Thymus (tissue), 11 donors: Measurements from ENCODE around the gene RBM19. TPM values are rescaled to one million over a fixed set of nuclear protein-coding genes. Genes with fewer than 3 reads are reported as not detected.

Experiments used
- DNase-seq, 9 donors: peaks; one replicate each; pipeline ENCODE4 v3.0.0-alpha.2; 2013; ENCODE audit warnings: low spot score in 9 of 9, low read depth in 6 of 9, missing footprints in 1 of 9
- H3K27ac ChIP-seq, 2 donors: one replicate each; pipeline ENCODE4 v1.5.1; 2013; ENCODE audit warnings: control low read depth in 1 of 2, low read depth in 1 of 2, low read length in 1 of 2, mild to moderate bottlenecking in 1 of 2, moderate library complexity in 1 of 2
- H3K27me3 ChIP-seq, 2 donors: one replicate each; pipeline ENCODE4 v1.5.1; 2013; ENCODE audit warnings: low read length in 1 of 2; ENCODE audit not compliant: control insufficient read depth in 2 of 2, insufficient read depth in 1 of 2
- H3K36me3 ChIP-seq, 2 donors: one replicate each; pipeline ENCODE4 v1.5.1; 2013; ENCODE audit warnings: low read length in 1 of 2, mild to moderate bottlenecking in 1 of 2, moderate library complexity in 1 of 2; ENCODE audit not compliant: control insufficient read depth in 2 of 2, insufficient read depth in 2 of 2
- H3K4me1 ChIP-seq, 2 donors: one replicate each; pipeline ENCODE4 v1.5.1; 2013; ENCODE audit warnings: low read length in 2 of 2; ENCODE audit not compliant: control insufficient read depth in 2 of 2, insufficient read depth in 2 of 2
- H3K4me3 ChIP-seq, 2 donors: one replicate each; pipeline ENCODE4 v1.5.1; 2013; ENCODE audit warnings: low read length in 2 of 2, control low read depth in 1 of 2, mild to moderate bottlenecking in 1 of 2
- H3K9me3 ChIP-seq, 2 donors: one replicate each; pipeline ENCODE4 v1.5.1; 2013; ENCODE audit warnings: low read length in 1 of 2, mild to moderate bottlenecking in 1 of 2; ENCODE audit not compliant: control insufficient read depth in 2 of 2, insufficient read depth in 1 of 2
- WGBS: extraction: QIAGEN DNeasy Blood & Tissue Kit; methylation state at CpG from one replicate; pipeline ENCODE4 v1.1.7; 2013; 5-methylcytosine and 5-hydroxymethylcytosine counted together
- polyA plus RNA-seq: library from polyadenylated mRNA; stranded (reverse); fragments of 200-250 nt; gene quantifications from one replicate; pipeline ENCODE4 v1.2.3, GENCODE V29; 2013
- total RNA-seq: library from RNA; stranded (reverse); fragments of 120-200 nt; gene quantifications from one replicate; pipeline ENCODE4 v1.2.4, GENCODE V29; 2013
- donor health status: healthy.

RBM19 gene
- total and polyA plus RNA-seq, 2 donors, result 16.0 to 24.2 TPM

- no peak overlapping the region for H3K27ac ChIP-seq
- WGBS, result 78% methylated on average over 5 of the region's 5 CpGs
- peaks cover 26 to 49% of the 10 kb centered on the region in 2 donors for H3K36me3 ChIP-seq
- H3K27me3 ChIP-seq, result no peaks in the 10 kb centered on the region
- no peaks in the 10 kb centered on the region for H3K4me1 ChIP-seq
- no peak overlapping the region for H3K4me3 ChIP-seq
- DNase-seq, result no peak
- no peaks in the 10 kb centered on the region for H3K9me3 ChIP-seq
These were observed 27.7 kb downstream of the RBM19 start for GRCh38 chr12:113938471-113938870.

DNA sequence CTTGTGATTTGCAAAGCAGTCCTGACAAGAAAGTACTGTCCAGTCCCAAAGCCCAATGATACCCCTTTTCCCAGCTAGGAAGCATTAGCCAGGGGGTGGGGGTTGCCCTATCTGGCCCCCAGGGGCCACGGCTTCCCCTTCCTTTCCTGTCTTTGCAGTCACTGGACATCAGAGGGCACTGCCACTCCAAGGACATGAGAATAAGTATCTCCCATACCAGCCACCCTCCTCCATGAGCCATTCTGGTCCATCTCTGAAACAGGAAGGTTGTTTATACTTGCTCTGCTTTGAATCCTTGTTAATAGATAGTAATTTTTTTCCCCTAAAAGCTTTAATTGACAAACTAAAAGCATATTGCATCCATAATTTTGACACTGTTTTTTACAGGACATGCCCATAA is 29.7 kb downstream of the RBM19 start:
- H3K9me3 ChIP-seq, result no peaks in the 10 kb centered on the region
- WGBS, result 95% methylated on average over 1 of the region's 1 CpG
- DNase-seq, result no peak
- H3K27ac ChIP-seq, result no peak overlapping the region
- H3K36me3 ChIP-seq, result peaks cover 23 to 41% of the 10 kb centered on the region in 2 donors
- no peak overlapping the region for H3K4me3 ChIP-seq
- H3K27me3 ChIP-seq, result no peaks in the 10 kb centered on the region
- H3K4me1 ChIP-seq, result peaks cover 0 to 9% of the 10 kb centered on the region in 2 donors

- Histone ChIP-seq H3K4me3 (no peak overlapping the region), H3K4me1 (peaks cover 0 to 9% of the 10 kb centered on the region in 2 donors), H3K9me3 (no peaks in the 10 kb centered on the region), H3K27ac (no peak overlapping the region), H3K27me3 (no peaks in the 10 kb centered on the region), H3K36me3 (peaks cover 20 to 39% of the 10 kb centered on the region in 2 donors)
- 84% methylated on average over 6 of the region's 6 CpGs for WGBS
- DNase-seq, result no peak
These were observed 30.7 kb downstream of the RBM19 start for GRCh38 chr12:113935459-113935858.

DNA sequence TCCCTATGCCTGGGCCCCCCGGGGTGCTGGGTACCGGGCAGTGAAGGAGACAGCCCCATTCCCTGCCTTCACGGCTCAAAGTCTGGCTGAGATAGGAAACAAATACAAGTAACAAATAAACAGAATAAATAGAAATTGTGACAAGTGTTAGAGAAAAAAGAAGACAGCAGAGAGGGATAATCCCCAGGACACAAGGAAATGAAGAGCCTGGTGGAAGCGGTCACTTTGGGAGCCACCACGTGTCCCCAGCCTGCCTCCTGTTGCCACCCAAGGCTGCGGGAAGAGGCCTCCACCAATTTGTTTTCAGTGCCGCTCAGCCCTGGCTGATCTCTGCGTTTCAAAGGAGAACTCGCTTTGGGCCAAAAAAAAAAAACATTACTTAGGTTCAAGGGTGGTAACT is 31.2 kb downstream of the RBM19 start:
- Histone ChIP-seq H3K27me3 (no peaks in the 10 kb centered on the region), H3K4me1 (peaks cover 0 to 9% of the 10 kb centered on the region in 2 donors), H3K4me3 (no peak overlapping the region), H3K27ac (no peak overlapping the region), H3K36me3 (peaks cover 16 to 34% of the 10 kb centered on the region in 2 donors), H3K9me3 (no peaks in the 10 kb centered on the region)
- WGBS, result 98% methylated on average over 9 of the region's 9 CpGs
- no peak for DNase-seq

DNA sequence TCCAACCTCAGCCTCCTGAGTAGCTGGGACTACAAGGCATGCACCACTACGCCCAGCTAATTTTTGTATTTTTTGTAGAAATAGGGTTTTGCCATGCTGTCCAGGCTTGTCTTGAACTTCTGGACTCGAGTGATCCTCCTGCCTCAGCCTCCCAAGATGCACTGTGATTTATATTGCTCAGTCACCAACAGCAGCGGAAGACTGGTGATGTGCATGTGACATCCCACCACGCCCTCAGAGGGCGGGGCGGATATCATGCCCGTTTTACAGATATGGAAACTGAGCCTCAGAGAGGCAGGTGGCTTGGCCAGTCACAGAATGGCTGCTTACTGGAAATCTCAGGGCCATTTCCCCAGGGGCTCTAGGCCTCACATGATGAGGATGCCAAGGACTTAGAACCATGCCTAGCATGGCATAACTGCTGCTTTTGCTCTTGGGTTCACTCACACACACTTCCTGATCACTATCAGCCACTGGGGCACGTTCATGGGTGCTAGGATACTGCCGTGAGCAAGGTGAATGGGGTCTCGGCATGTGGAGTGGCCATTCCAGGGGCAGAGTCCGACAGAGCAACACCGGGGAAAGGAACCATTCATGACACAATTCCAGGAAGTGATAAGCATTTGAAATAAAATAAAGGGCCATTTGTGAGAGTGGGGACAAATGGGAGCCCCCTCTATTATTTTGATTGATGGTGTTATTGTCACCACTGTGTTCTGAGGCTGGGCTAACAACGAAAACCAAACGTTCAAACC is 31.9 kb downstream of the RBM19 start:
- Histone ChIP-seq H3K27me3 (no peaks in the 10 kb centered on the region), H3K36me3 (peaks cover 16 to 34% of the 10 kb centered on the region in 2 donors), H3K9me3 (no peaks in the 10 kb centered on the region), H3K4me3 (no peak overlapping the region), H3K4me1 (peaks cover 0 to 9% of the 10 kb centered on the region in 2 donors), H3K27ac (no peak overlapping the region)
- DNase-seq, result no peak
- 92% methylated on average over 14 of the region's 14 CpGs for WGBS

DNA sequence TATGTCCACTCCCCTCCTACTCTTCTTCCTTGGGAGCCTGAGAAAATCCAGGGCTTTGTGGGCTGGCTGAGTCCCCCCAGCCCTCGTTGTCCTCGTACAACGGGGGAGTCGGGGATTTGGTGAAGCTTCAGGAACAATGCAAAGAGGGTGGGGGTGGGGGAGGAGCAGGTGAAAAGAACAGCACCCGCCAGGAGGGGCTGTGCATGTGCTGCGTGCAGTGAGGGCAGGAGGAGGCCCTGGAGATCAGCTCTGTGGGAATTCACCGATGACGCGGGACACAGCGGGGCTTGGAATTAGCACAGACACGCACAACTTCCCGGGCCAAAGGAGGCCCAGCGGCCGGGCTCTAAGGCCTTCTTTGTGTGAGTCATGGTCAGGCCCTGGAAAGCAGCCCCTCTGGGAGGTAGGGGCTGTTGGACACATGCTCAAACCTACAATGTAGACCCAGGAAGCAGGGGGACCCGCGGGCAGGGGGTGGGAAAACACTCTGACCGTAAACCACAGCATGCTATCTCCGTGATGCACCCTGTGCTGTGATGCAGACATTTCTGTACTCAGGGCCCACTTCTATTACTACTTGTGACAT is 32.8 kb downstream of the RBM19 start:
- Histone ChIP-seq H3K27me3 (no peaks in the 10 kb centered on the region), H3K9me3 (no peaks in the 10 kb centered on the region), H3K4me3 (no peak overlapping the region), H3K27ac (peak overlapping the region in 1 of 2 donors; percentile 8), H3K4me1 (peaks cover 0 to 9% of the 10 kb centered on the region in 2 donors), H3K36me3 (peaks cover 12 to 39% of the 10 kb centered on the region in 2 donors)
- WGBS, result 88% methylated on average over 18 of the region's 18 CpGs
- DNase-seq, result no peak

GRCh38 chr12:113932381-113933196 is 33.5 kb downstream of the RBM19 start:
- Histone ChIP-seq H3K27me3 (no peaks in the 10 kb centered on the region), H3K36me3 (peaks cover 12 to 34% of the 10 kb centered on the region in 2 donors), H3K27ac (peak overlapping the region; percentile 17 to 47), H3K4me1 (peaks cover 0 to 9% of the 10 kb centered on the region in 2 donors), H3K4me3 (no peak overlapping the region), H3K9me3 (no peaks in the 10 kb centered on the region)
- DNase-seq, result no peak
- 96% methylated on average over 14 of the region's 14 CpGs for WGBS

DNA sequence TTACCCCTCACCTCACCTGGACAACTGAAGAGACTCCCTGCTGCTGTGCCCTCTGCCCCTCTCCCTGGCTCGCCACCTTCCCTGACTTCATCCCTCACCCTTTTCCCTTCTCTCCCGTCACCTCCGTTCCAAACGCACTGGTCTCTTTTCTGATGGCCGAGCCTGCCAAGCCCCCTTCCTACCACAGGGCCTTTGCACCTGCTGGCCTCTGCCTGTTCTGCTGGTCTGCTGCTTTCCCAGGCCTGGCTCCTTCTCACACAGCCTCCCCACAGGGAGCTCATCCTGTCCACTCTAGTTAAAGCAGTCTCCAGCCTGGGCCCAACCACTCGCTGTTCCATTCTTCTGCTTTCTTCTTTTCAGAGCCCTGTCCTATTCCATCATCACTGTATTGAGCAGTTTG is 34.6 kb downstream of the RBM19 start:
- no peak overlapping the region for H3K4me3 ChIP-seq
- peaks cover 0 to 9% of the 10 kb centered on the region in 2 donors for H3K4me1 ChIP-seq
- DNase-seq, result no peak
- H3K27me3 ChIP-seq, result no peaks in the 10 kb centered on the region
- WGBS, result 97% methylated on average over 6 of the region's 6 CpGs
- peaks cover 12 to 31% of the 10 kb centered on the region in 2 donors for H3K36me3 ChIP-seq
- no peak overlapping the region for H3K27ac ChIP-seq
- H3K9me3 ChIP-seq, result no peaks in the 10 kb centered on the region

GRCh38 chr12:113930249-113930648 is 35.9 kb downstream of the RBM19 start:
- peaks cover 20 to 36% of the 10 kb centered on the region in 2 donors for H3K36me3 ChIP-seq
- WGBS, result 96% methylated on average over 4 of the region's 4 CpGs

More at GRCh38 chr12:113930249-113930648, 35.9 kb downstream of the RBM19 start:
- no peaks in the 10 kb centered on the region for H3K9me3 ChIP-seq
- no peak overlapping the region for H3K4me3 ChIP-seq
- peaks cover 0 to 9% of the 10 kb centered on the region in 2 donors for H3K4me1 ChIP-seq
- no peak overlapping the region for H3K27ac ChIP-seq
- DNase-seq, result no peak
- no peaks in the 10 kb centered on the region for H3K27me3 ChIP-seq
